Pancreas (tissue), 10 donors: Measurements from ENCODE around the gene MED29. TPM values are rescaled to one million over a fixed set of nuclear protein-coding genes. Genes with fewer than 3 reads are reported as not detected.

Experiments
- ATAC-seq, 4 donors: fragments of 200-7000 bp; cut with Tn5 transposase; one replicate each; pipeline versions ENCODE4 v1.8.0 to v1.9.1; 2020; ENCODE audit warnings: mild to moderate bottlenecking in 4 of 4, moderate library complexity in 4 of 4
- DNase-seq, 6 donors: peaks; one replicate each; pipeline ENCODE4 v3.0.0-alpha.2; 2020
- FAIRE-seq: peaks from 2 replicates; lab custom pipeline; 2012; peaks lifted over from hg19 to GRCh38; lab: Jason Lieb, UNC
- H3K27ac ChIP-seq, 4 donors: fragments of 200-600 bp; sonication (generic); 1 replicate in 3 of 4; 2 replicates in 1 of 4; pipeline versions ENCODE4 v1.5.0 to v1.8.0; 2020
- H3K27me3 ChIP-seq, 4 donors: fragments of 200-600 bp; one replicate each; pipeline ENCODE4 v1.8.0; 2021
- H3K36me3 ChIP-seq, 3 donors: fragments of 200-600 bp; sonication (generic) in 1 of 3; one replicate each; pipeline versions ENCODE4 v1.5.0 to v1.8.0; 2020 to 2021
- H3K4me1 ChIP-seq, 3 donors: fragments of 200-600 bp; one replicate each; pipeline ENCODE4 v1.8.0; 2021
- H3K4me3 ChIP-seq, 4 donors: fragments of 200-600 bp; sonication (generic) in 2 of 4; one replicate each; pipeline versions ENCODE4 v1.5.0 to v1.8.0; 2020 to 2021
- H3K9me3 ChIP-seq, 4 donors: fragments of 200-600 bp; one replicate each; pipeline ENCODE4 v1.8.0; 2021
- WGBS, 2 donors: extraction: QIAGEN DNeasy Blood & Tissue Kit; methylation state at CpG; one replicate each; pipeline ENCODE4 v1.1.7; 2013; 5-methylcytosine and 5-hydroxymethylcytosine counted together
- intact Hi-C, 3 donors: fragments of 100-400 bp; cut with DNase I; formaldehyde crosslinking; loops; one replicate each; pipeline versions ENCODE4 v1.11.1 to v1.14.2; 2022
- polyA plus RNA-seq, 2 donors: library from polyadenylated mRNA; stranded (reverse); fragments of 200-250 nt; gene quantifications; one replicate each; pipeline ENCODE4 v1.2.3, GENCODE V29; 2013
- total RNA-seq, 6 donors: library from RNA; stranded (reverse); fragmentation: NEBNext Ultra II Directional in 4 of 6; extraction: Animal tissue kit (Norgen Biotek cat#: 25700) in 4 of 6; gene quantifications; one replicate each; pipeline versions ENCODE4 v1.2.1 to v1.2.4, GENCODE V29; 2021 to 2023
- TF ChIP-seq, protein P1 (sequence below), 4 donors: fragments of 200-600 bp; sonication (generic) in 3 of 4; IDR thresholded peaks; one replicate each; pipeline versions ENCODE4 v1.5.0 to v1.8.0; 2021; ENCODE audit warnings: antibody characterized with exemption in 4 of 4
- donor health status: healthy with polysubstance abuse.
- donor health status: DM: no; HTN: no; CAD: no; lungs with moderate emphysema.
- donor health status: DM: no; HTN: no; CAD: no.
- donor health status: control.
- donor health status: control.
- donor health status: Bipolar disorder and iron deficiency.
- donor health status: DM: yes; HTN: yes; CAD: no.
- donor health status: DM: no; HTN: no; CAD: no.
- donor health status: DM: no; HTN: no; CAD: no.
- donor health status: DM: yes; HTN: yes; CAD: no.

The MED29 gene
- total and polyA plus RNA-seq, 8 donors: 13.2 to 23.9 (median 17.5) TPM

DNA sequence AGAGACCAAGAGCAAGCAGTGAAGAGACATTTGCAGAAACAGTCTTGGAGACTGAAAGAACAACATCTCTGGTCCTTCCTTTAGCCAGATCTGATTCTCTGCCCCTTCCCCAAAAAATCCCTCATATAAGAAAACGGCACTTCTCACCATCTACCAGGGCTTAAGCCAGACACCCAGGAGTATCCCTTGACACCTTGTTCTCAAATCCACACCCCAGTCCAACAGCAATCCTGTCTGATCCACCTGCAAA is 19.6 kb downstream of the MED29 start:
- Histone ChIP-seq H3K4me3 (peak overlapping the region in 2 of 4 donors; percentile 70 to 96), H3K27ac (peak overlapping the region; percentile 89 to 99 (median 94)), H3K27me3 (no peaks in the 10 kb centered on the region), H3K9me3 (no peaks in the 10 kb centered on the region), H3K4me1 (peaks cover 12 to 20% (median 15%) of the 10 kb centered on the region in 3 donors), H3K36me3 (peaks cover 0 to 5% (median 0%) of the 10 kb centered on the region in 3 donors)
- DNase-seq (no peak), ATAC-seq (no peak), FAIRE-seq (no peak)
- intact Hi-C loops: no loop called here
- WGBS, 2 donors: 21 to 30% methylated on average over 1 of the region's 1 CpG
- TF ChIP-seq, protein P1, sequence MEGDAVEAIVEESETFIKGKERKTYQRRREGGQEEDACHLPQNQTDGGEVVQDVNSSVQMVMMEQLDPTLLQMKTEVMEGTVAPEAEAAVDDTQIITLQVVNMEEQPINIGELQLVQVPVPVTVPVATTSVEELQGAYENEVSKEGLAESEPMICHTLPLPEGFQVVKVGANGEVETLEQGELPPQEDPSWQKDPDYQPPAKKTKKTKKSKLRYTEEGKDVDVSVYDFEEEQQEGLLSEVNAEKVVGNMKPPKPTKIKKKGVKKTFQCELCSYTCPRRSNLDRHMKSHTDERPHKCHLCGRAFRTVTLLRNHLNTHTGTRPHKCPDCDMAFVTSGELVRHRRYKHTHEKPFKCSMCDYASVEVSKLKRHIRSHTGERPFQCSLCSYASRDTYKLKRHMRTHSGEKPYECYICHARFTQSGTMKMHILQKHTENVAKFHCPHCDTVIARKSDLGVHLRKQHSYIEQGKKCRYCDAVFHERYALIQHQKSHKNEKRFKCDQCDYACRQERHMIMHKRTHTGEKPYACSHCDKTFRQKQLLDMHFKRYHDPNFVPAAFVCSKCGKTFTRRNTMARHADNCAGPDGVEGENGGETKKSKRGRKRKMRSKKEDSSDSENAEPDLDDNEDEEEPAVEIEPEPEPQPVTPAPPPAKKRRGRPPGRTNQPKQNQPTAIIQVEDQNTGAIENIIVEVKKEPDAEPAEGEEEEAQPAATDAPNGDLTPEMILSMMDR (IDR thresholded peaks at IDR 0.05): no peak

DNA sequence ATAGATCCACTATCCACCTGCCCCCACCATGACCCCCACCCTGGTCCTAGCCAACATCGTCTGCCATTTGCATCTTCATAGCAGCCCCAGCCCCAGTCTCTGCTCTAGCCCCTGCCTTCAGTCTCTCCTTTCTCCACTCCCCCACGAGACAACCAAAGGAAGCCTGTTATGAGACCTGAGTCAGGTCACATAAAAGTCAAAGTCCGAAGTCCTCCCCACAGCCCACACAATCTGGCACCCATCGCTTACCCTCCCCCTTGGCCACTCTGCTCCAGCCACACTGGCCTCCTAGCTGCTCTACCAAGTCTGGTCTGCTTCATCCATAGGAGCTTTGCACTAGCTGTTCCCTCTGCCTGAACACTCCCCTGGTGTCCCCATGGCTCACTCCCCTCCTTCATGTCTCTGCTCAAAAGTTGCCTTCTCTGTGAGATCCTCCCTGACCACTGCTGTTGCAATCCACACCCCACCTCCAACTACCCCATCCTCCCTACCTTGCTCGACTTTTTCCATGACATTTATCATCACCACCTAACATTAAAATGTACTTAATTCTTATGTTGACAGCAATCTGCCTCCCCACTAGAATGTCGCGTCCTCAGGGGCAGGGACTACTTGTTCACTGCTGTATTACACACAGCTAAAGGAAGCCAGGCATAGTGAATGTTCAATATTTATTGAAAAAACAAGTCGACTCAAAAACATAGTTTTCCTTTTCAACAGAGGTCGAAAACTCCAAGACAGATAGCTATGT is 20.1 kb downstream of the MED29 start:
- peaks cover 12 to 20% (median 15%) of the 10 kb centered on the region in 3 donors for H3K4me1 ChIP-seq
- TF ChIP-seq, protein P1 (IDR thresholded peaks at IDR 0.05): no peak
- no peak for FAIRE-seq
- 2 to 3% methylated on average over 9 of the region's 9 CpGs for WGBS, 2 donors
- no peaks in the 10 kb centered on the region for H3K27me3 ChIP-seq
- no peaks in the 10 kb centered on the region for H3K9me3 ChIP-seq
- peak overlapping the region in 2 of 4 donors; percentile 70 to 96 for H3K4me3 ChIP-seq
- DNase-seq: peak in 5 of 6 donors; percentile 68 to 75 (median 70)
- H3K27ac ChIP-seq: peak overlapping the region; percentile 89 to 99 (median 94)
- intact Hi-C loops: no loop called here
- peak; percentile 1 to 25 (median 3) for ATAC-seq
- peaks cover 0 to 5% (median 0%) of the 10 kb centered on the region in 3 donors for H3K36me3 ChIP-seq

DNA sequence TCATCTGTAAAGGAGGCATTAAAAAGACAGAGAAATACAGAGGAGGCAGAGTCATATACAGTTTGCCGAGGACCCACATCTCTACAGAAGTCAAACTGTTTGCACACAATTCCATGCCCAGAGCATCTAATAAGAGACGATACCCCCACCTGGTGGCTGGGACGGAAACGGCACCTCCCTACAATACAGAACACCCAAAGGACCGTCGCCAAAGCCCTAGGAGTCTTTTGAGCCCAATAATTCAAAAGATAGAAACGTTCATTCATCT is 20.6 kb downstream of the MED29 start:
- TF ChIP-seq, protein P1 (IDR thresholded peaks at IDR 0.05): peak; percentile 82 to 90 (median 88)
- peaks cover 0 to 5% (median 0%) of the 10 kb centered on the region in 3 donors for H3K36me3 ChIP-seq
- H3K4me3 ChIP-seq: peak overlapping the region in 3 of 4 donors; percentile 70 to 96 (median 79)
- H3K4me1 ChIP-seq: peaks cover 12 to 20% (median 15%) of the 10 kb centered on the region in 3 donors
- no peak for FAIRE-seq
- ATAC-seq: peak; percentile 47 to 66 (median 60)
- DNase-seq: peak; percentile 83 to 92 (median 90)
- H3K9me3 ChIP-seq: no peaks in the 10 kb centered on the region
- peak overlapping the region; percentile 89 to 99 (median 94) for H3K27ac ChIP-seq
- intact Hi-C loops: no loop called here
- H3K27me3 ChIP-seq: no peaks in the 10 kb centered on the region
- 0 to 1% methylated on average over 7 of the region's 7 CpGs for WGBS, 2 donors

DNA sequence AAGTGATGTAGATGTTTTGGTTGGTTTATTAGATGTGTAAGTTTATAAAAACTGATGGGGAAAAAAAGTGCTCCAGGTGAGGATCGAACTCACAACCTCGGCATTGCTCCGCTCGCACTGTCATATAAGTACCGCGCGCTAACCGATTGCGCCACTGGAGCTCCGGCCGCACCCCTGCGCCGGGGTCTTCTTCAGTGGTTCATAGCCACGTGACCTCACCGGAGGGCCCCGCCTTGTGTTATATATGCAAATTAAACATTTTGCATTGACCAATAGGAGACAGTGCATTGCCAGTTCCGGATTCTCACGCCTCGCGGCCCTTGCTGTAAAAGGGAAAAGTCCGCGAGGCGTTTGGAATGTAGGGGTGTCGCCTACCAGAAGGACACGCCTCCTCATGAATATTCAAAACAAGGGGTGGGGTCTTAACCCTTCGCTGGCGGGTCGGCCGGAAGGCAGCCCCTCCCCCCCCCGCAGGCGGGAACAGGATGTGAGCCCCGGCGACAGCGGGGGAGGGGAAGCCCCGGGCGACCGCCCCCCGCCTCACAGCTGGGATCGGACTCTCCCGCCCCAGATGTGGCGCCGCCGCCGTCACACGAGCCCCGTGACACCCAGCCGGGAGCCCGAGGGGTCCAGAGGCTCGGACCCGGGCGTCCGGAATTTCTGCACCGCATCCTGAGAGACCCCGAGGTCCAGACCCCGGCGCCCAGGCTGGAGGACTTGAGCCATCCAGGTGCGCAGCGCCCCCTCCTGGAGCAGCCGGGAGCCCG is 21.1 kb downstream of the MED29 start, which contains the start of gene PLEKHG2:
Gene PLEKHG2 (plus strand): TSS at position 570 of the 767 bp plus-strand sequence. CDS start 1,418 bp downstream, outside the sequence.
- Histone ChIP-seq H3K4me3 (peak within 1 kb of the TSS; percentile 60 to 96 (median 74)), H3K9me3 (no peaks in the 10 kb centered on the region), H3K4me1 (peaks cover 12 to 20% (median 15%) of the 10 kb centered on the region in 3 donors), H3K27me3 (no peaks in the 10 kb centered on the region), H3K27ac (peak within 1 kb of the TSS; percentile 89 to 99 (median 94)), H3K36me3 (peaks cover 0 to 5% (median 0%) of the 10 kb centered on the region in 3 donors)
- DNase-seq (peak; percentile 94 to 98 (median 96)), ATAC-seq (peak; percentile 63 to 71 (median 68)), FAIRE-seq (peak; percentile 98)
- WGBS, 2 donors: 0% methylated on average over 52 to 60 of the region's 60 CpGs
- TF ChIP-seq, protein P1 (IDR thresholded peaks at IDR 0.05): peak in 3 of 4 donors; percentile 59 to 76 (median 69)
- intact Hi-C loops: no loop called here
